Suprapubic skin (tissue), 4 donors: ENCODE data around the gene KAZN.

ENCODE experiments used
- EP300 ChIP-seq: sonication (generic); formaldehyde crosslinking; IDR thresholded peaks from one replicate; pipeline ENCODE4 v1.6.1; 2017; ENCODE audit warnings: antibody characterized with exemption
- POLR2A ChIP-seq, 2 donors: fragments of 450-650 bp; IDR thresholded peaks; one replicate each; pipeline ENCODE4 v1.6.1; 2017; ENCODE audit warnings: antibody characterized with exemption in 2 of 2, mild to moderate bottlenecking in 2 of 2, moderate library complexity in 2 of 2
- POLR2AphosphoS5 ChIP-seq, 3 donors: sonication (generic); formaldehyde crosslinking; IDR thresholded peaks; one replicate each; pipeline ENCODE4 v1.6.1; 2017; ENCODE audit warnings: antibody characterized with exemption in 3 of 3
- TF ChIP-seq, protein P1 (sequence below), 2 donors: fragments of 200-600 bp in 1 of 2; fragments of 450-650 bp in 1 of 2; sonication (generic) in 1 of 2; IDR thresholded peaks; one replicate each; pipeline ENCODE4 v1.5.1; 2016 to 2019; ENCODE audit warnings: antibody characterized with exemption in 2 of 2, mild to moderate bottlenecking in 1 of 2, moderate library complexity in 1 of 2

- TF ChIP-seq, protein P1, sequence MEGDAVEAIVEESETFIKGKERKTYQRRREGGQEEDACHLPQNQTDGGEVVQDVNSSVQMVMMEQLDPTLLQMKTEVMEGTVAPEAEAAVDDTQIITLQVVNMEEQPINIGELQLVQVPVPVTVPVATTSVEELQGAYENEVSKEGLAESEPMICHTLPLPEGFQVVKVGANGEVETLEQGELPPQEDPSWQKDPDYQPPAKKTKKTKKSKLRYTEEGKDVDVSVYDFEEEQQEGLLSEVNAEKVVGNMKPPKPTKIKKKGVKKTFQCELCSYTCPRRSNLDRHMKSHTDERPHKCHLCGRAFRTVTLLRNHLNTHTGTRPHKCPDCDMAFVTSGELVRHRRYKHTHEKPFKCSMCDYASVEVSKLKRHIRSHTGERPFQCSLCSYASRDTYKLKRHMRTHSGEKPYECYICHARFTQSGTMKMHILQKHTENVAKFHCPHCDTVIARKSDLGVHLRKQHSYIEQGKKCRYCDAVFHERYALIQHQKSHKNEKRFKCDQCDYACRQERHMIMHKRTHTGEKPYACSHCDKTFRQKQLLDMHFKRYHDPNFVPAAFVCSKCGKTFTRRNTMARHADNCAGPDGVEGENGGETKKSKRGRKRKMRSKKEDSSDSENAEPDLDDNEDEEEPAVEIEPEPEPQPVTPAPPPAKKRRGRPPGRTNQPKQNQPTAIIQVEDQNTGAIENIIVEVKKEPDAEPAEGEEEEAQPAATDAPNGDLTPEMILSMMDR (IDR thresholded peaks at IDR 0.05), result no peak
- TF ChIP-seq EP300, result no peak
- no peak for TF ChIP-seq POLR2A (IDR thresholded peaks at IDR 0.05)
- TF ChIP-seq POLR2AphosphoS5 (IDR thresholded peaks at IDR 0.05), result no peak
Observed at GRCh38 chr1:14875524-14876509, 277.3 kb downstream of the KAZN start.
